ENCODE results near the gene TUBGCP5. TPM values are rescaled to one million over a fixed set of nuclear protein-coding genes. Genes with fewer than 3 reads are reported as not detected.
A peak's percentile ranks its signal among the peaks of the same experiment; 100 is the strongest.

The TUBGCP5 gene
- total RNA-seq, 1 experiment from 2014 or later = 31.5 TPM

DNA sequence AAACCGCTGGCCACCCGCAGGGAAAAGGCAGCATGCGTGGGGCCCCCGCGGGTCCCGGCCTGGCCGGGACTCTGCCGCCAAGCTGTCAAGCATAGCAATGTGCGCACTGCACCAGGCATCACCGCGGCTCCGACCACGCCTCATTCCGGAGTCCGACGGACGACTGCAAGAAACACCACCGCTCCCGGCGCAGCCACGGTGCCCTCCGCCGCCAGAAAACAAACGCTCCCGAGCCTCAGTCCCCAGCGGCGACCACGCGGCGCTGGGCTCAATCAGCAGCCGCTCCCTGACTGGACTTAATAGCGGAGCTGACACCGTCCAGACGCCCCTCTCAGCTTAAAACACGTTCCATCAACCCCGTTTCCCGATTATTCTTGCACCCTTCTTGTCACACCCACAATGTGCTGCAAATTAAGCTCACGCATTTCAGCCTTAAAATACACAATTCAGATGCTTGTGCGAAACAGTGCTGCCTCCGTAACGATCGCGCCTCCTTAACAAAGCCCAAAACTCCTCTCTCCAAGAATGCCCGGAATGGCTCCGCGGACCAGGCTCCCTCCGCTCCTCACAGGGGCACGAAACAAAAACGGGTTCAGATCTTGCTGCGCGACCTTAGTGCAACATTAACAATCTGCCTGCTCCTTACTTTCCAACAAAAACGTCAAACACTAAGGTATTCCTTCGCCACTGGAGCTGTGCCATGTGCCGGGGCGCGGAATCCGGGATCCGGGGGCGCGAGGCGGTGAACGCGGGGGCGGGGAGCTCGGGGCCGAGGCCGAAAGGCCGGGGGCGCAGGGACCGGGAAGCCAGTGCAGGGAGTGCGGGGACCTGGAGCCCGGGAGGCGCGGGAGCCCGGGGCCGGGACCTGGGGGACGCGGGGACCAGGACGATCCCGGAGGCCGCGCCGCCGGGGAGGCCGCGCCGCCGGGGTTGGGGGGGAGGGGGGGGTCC lies 59.9 kb downstream of the TUBGCP5 start:
- peak; percentile 31 for DNase-seq (ENCODE audit: low read depth)

DNA sequence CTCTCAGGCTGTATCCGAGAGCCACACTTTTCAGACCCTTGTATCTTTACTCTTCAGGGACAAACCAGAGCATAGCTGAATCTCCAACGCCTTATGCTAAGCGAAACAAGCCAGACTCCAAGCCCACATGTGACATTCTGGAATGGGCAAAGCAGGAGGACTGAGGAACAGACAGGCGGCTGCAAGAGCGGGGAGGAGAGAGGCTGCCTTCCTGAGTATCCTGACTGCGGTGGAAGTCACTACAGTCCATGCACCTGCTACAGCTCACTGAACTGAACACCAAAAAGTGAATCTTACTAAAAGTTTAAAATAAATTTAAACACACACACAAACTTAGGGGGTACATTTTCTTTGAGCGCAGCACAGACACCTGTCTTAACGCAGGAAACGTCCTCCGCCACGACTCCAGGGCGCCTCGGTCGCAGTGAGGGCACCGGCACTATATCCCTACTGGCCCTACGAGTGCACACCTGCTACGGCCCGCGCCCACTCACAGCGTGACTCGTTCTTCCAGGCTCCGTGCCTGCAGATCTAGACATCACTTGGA lies 60.6 kb downstream of the TUBGCP5 start:
- no peak for DNase-seq (ENCODE audit: low read depth)

DNA sequence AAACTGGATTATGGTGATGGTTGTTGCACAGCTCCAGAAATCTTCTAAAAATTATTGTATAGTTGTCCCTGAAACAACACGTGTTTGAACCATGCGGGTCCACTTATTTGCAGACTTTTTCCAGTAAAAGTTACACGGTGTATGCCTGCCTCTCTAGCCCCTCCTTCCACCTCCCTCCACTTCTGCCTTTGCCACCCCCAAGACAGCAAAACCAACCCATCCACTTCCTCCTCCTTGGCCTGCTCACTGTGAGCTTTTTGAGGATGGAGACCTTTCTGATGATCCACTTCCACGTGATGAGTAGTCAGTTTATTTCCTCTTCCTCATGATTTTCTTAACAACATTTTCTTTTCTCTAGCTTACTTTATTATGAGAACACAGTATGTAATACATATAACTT lies 64.6 kb downstream of the TUBGCP5 start:
- no peak for DNase-seq (ENCODE audit: low read depth)

DNA sequence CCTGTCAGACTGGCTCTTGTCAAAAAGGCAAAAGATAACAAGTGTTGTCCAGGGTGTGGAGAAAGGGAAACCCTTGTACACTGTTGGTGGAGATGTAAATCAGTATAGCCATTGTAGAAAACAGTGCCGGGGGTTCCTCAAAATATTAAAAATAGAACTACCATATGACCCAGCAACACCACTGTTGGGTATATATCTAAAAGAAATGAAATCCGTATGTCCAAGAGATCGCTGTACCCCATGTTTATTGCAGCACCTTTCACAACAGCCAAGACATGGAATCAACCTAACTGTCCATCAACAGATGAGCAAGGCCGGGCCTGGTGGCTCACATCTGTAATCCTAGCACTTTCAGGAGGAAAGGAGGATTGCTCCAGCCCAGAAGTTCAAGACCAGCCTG lies 65.4 kb downstream of the TUBGCP5 start:
- no peak for DNase-seq (ENCODE audit: low read depth)

DNA sequence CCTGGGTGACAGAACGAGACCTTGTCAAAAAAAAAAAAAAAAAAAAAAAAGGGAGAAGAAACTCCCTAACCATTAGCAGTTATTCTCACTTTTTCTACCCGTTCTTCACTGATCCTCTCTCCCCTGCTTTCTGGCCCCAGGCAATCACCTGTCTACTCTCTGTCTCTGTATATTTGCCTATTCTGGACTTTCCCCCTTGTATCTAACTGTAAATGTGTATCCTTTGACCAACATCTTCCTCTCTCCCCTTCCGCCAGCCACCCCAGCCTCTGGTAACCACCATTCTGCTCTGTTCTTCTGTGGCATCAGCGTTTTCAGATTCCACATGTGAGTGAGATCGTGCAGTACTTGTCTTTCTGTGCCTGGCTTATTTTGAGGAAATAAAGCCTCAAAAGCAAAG lies 66.1 kb downstream of the TUBGCP5 start:
- DNase-seq (ENCODE audit: low read depth) = no peak

DNA sequence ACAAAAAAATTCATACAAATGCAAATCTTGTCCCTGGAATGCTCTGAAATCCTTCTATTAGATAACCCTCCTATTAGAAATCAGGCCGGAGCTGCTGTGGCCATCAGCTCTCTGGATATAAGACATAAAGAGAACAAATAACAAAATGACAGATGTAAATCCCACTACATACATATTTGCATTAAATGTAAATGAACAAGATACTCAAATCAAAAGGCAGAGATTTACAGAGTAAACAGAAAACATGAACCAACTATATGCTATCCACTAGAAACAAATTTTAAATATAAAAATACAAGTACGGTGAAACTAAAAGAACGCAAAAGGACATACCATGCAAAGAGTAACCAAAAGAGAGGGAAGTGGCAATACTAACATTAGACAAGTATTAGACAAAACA lies 69.9 kb downstream of the TUBGCP5 start:
- DNase-seq (ENCODE audit: low read depth) = no peak

DNA sequence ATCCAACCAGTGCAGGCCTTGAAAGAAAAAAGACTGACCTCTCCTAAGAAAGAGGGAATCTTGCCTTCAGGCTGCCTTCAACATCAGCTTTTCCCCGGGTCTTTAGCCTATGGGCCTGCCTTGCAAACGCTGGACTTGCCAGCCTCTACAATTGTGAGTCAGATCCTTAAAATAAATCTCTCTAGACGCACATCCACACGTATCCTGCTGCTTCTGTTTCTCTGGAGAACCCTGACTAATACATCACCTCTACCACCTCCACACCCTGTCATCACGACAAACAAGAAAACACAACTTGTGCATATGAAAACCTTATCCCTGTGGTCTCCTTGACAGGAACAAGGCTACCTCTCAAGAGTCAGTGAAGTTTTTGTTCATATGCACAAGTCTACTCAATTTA lies 71.0 kb downstream of the TUBGCP5 start:
- DNase-seq (ENCODE audit: low read depth) = peak; percentile 87

DNA sequence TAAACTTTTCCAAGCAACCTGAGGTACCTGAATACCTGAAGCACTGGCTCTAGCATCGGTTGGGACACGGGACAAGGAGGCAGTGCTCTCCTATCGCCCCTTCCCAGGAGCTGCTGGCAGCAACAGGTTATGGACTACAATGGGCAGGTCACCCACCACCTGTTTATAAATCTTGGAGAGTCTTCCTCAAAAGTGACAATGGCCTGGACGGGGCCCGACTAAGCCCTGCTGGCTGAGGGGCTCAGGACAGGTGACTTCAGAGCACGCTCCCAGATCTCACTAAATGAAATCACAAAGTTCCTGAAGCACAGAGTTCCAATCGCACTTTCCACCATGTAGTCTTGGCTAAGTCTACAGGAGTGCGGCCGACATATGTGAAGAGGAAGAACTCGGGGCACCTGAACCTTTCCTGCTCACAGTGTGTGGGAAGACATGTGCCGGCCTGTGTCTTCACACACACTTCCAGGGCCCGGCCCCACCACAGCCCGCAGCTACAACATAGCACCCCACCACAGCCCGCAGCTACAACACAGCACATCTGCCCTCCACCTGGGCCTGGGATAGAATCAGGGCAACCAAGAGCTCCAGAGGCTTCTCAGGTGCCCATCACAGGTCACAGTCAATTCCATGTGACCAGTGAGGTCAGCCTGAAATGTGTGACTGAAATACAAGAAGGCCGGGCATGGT lies 72.1 kb downstream of the TUBGCP5 start:
- DNase-seq (ENCODE audit: low read depth) = no peak

DNA sequence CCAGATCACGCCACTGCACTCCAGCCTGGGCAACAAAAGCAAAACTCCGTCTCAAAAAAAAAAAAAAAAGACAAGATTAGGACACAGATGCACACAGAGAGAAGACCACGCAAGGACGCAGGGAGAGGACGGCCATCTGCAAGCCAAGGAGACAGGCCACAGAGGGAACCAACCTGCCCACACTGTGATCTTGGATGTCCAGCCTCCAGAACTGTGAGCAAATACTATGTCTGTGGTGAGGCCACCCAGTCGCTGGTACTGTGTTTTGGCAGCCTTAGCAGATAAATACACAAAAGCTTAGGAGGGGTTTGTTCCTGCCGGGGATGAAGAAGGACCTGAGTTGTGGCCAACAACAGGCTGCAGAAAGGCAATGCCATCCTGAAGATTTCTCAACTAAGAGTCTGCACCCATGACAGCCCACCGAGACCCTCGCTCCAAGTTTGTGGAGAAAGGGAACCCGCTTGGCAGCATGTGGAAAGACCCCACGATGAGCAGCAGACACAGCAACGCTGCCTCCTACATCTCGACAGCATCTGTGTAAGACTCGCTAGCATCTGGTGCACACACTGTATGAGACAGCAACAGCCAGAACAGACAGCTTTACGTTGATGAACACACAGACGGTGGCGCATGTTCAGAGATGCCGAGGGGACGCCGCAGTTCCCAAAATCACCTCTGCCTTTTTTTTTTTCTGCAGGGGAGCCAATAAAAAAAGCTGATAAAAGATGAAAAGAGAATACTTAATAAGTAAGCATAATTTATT lies 72.9 kb downstream of the TUBGCP5 start:
- DNase-seq (ENCODE audit: low read depth) = no peak

DNA sequence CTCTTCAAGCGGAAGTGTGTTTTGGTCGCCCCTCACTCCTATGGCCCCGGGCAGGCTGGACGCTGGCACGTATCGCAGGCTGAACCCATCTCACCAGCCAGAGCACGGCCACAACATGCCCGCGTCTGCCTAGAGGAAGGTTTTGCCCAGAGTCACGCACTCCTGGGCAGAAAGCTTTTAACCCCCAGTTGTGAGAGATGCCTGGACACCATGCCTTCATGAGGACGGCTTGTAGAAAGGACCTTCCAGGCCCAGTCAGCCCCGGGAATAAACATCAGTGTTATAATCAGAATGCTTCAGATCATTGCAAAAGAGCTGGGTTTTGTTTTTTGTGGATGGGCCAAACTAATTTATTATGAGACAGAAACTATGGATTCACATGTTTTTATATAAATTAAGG lies 75.7 kb downstream of the TUBGCP5 start:
- DNase-seq (ENCODE audit: low read depth) = no peak

DNA sequence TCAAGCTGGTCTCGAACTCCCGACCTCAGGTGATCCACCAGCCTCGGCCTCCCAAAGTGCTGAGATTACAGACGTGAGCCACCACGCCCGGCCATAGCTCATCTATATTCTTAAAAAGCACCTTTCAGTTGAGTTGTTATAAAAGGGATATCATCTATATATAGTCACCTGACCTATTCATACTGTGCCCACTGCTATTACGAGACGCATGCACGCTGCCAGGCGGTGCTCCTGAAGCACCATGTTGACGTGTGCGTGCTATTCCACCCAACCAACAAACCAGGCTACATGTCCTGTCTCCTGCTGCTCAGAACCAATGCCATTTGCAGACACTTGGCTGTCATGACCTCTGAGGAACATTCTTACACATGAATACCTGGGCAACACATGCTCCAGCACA lies 76.8 kb downstream of the TUBGCP5 start:
- DNase-seq (ENCODE audit: low read depth) = no peak

DNA sequence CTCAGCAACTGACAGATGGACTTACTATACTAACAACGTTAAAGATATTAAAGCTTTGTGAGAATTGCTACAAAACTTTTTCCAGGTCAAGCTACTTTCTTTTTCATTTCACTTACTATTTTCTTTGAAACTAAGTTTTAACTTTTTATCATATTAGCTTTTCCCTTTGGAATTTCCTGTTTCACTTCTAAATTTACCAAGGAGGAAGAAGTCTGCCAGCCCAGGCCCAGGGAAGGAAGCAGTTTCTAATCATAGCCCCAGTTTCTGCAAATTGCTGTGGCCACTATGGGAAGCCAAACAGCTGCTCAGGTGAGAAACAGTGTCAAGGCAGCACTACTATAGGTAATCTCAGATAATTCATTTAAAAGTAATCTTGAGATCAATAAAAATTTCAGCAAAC lies 77.6 kb downstream of the TUBGCP5 start:
- DNase-seq (ENCODE audit: low read depth) = no peak

DNA sequence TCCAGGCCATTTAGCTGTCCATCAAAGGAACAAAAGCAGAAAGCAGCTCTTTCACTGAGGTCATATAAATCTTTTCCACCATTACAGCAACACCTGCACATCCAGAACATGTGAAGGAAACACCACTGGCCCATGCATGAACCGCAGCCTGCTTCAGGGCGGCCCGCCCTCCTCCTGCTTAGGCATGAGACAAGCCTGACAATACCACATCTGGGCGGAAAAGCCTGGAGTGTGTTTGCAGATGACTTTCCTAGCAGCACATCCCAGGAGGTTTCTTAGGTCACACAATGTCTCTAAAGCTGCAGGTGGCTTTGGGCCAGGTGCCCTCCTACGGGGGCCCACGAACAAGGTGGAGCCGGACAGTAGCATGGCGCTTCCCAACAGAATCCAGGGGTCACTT lies 78.8 kb downstream of the TUBGCP5 start:
- DNase-seq (ENCODE audit: low read depth) = no peak

DNA sequence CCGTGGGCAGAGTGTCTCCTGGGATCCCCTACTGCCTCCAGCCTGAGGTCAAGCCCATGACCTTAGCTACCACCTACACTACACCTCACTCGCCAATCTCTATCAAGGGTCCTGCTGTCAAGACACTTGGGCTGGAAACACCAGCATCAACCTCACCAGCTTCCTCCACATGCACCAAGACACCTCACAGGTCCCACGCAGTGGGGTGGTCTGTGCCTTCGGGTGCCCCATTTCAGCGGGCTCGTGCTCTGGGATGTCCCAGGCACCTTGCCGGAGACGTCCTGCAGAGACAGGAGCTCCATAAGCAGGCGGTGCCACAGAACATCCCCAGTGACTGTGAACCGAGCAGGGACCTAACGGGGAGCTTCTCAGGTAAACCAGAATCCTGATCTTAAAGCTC lies 79.2 kb downstream of the TUBGCP5 start:
- DNase-seq (ENCODE audit: low read depth) = no peak

DNA sequence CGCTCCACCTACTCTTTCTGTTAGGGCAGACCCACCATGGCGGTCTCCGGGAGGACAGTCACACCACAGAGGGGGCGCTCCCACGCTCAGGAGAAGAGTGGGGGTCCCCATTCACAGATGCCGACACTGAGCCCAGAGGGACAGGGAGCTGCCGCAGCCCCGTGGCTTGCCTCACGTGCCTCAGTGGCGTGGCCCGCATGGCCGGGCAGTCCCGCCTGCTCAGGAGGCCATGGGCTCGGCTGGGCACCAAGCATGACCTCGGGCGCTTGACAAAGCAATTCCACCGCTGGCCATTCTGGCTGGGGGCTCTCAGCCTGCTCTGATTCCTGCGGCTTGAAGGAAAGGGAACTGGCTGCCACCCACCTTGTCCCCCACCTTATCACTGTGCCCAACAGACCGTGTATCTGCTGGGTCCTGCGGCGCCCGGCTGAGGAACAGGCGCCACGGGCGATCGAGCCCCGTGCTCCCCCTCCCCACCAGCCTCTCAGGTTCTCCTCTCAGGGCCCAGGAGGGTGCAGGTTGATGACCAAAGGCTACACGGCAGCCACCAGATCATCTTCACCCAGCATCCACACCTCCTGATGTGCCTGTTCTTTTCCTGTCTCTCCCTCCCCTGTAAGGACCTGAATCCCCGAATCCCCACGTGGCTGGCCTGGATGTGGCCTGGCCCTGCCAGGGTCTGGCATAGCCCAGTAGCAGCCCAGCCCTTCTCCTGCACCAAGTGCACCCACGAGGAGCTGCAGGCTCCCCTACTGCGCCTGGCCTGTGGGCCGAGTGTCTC lies 79.9 kb downstream of the TUBGCP5 start:
- DNase-seq (ENCODE audit: low read depth) = no peak

DNA sequence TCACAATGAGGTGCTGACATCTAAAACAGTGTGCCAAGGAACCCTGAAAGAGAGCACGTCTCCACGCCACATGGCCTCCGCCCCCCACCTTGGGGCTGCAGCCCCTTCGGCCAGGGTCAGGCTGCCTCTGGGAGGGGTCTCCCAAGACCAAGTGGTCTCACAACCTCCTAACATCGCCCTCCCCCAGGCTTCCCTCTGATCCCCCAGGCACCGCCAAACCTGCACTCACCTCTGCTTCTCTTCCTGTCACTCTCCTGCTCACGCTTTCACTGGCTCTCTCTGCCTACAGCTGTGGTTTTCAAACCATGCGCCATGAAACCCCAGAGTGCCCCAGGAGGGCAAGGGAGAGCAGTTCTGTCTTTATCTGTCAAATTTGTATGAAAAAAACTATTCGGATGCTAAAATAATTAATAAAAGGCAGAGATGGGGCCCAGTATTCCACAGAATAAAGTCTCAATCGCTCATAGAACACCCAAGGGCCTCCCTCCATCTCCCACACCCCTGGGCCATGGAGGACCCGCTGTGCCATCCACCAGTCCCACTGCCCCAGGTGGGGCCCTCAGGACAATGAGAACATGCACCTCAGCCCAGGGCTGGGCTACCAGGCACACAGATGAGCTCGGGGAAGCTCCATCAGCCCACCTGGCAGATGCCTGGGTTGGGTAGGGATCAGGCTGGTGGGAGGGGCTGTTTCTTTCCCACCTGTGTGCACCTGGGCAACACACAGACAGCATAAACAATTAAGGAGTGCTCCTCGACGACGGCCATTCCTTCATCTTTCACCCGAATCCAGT lies 80.7 kb downstream of the TUBGCP5 start:
- no peak for DNase-seq (ENCODE audit: low read depth)

DNA sequence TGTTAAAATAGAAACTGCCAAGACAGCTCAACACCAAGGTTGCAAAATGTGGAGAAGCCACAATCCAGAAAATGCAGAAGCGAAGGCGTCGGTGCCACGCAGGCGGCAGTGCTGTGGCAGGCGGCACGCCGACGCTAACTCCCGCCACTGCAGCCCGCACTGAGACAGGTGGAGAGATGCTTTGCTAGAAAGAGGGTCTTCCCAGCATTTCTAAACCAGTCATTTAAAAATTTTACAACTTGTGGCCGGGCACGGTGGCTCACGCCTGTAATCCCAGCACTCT lies 82.5 kb downstream of the TUBGCP5 start:
- DNase-seq (ENCODE audit: low read depth) = no peak

DNA sequence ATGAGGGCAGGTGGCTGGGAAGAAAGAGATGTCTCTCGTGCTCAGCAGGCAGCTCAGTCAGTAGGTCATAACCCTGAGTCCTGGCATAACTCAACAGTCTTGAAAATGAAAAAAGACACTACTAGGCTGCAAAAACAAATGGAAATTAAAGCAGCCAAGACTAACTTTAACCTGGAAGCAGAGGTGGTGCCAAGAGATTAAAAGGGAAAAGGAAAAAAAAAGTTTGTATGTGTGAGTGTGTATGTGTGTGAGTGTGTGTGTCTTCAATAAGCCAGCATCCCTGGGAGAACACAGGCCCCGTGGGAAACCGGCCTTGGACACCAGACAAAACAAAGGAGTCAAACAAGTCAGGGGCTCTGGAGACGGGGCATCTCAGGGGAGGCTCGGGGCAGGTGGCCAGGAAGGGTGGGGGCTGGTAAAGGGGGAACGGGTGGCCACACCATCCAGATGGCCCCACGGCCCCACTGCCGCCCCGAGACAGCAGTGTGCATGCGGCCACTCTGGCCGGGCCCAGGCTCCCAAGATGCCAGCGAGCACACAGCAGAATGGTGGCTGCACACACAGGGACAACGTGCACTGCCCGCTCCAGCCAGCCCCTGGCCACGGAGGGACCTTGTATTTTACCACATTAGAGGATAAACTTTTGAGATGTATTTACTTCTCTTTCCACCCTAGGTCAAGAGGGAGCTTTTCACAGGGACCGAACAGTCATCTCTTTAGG lies 83.0 kb downstream of the TUBGCP5 start:
- peak; percentile 16 for DNase-seq (ENCODE audit: low read depth)

DNA sequence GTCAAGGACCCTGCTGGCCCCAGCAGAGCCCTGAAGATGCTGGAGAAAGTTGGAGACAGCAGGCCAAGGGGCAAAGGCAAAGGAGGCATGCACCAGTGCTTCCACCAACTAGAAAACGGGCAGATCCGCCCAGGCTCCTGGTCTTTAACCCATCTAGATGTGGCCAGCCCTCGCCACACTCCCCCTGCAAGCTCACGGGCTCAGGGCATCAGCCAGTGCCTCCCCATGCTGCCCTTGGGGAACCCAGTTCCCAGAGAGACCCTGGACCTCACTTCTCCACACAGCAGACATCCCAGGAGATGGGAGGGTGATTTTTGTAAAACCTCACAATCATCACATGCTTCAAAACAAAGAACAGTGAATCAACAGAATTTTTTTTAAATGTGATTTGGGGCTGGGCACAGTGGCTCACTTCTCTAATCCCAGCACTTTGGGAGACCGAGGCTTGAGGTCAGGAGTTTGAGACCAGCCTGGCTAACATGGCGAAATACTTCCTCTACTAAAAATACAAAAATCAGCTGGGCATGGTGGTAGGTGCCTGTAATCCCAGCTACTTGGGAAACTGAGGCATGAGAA lies 83.7 kb downstream of the TUBGCP5 start:
- DNase-seq (ENCODE audit: low read depth) = no peak

Data from LHCN-M2 (cell line).